Stimulated activated naive CD8-positive, alpha-beta T cell treated with anti-CD3 and anti-CD28 coated beads, Interleukin-15, amount 100 ng/mL, for 72 hours (primary cell): ENCODE measurements around the gene FAM53A.

ENCODE experiments used
- ATAC-seq: fragments of 150-1000 bp; cut with Tn5 transposase; 2 replicates; pipeline ENCODE4 v1.10.0; 2021; ENCODE audit warnings: mild to moderate bottlenecking, moderate library complexity
- DNase-seq, 2 donors: peaks; one replicate each; pipeline ENCODE4 v3.0.0; 2021 to 2022
- H3K27ac Mint-ChIP-seq, 2 donors: one replicate each; pipeline ENCODE4 v1.8.0; 2022; ENCODE audit warnings: mild to moderate bottlenecking in 2 of 2, mixed read lengths in 2 of 2, moderate library complexity in 2 of 2
- H3K27me3 Mint-ChIP-seq: one replicate; pipeline ENCODE4 v1.8.0; 2022; ENCODE audit warnings: mixed read lengths
- H3K4me1 Mint-ChIP-seq: one replicate; pipeline ENCODE4 v1.8.0; 2022; ENCODE audit warnings: mild to moderate bottlenecking, mixed read lengths
- H3K4me3 Mint-ChIP-seq, 2 donors: one replicate each; pipeline ENCODE4 v1.8.0; 2022; ENCODE audit warnings: mild to moderate bottlenecking in 2 of 2, mixed read lengths in 2 of 2, moderate library complexity in 1 of 2
- H3K9me3 Mint-ChIP-seq, 2 donors: one replicate each; pipeline ENCODE4 v1.8.0; 2022; ENCODE audit warnings: mixed read lengths in 2 of 2

The FAM53A gene

GRCh38 chr4:1621526-1621925, 62.6 kb downstream of the FAM53A start:
- ATAC-seq (peak; percentile 27), DNase-seq (no peak)
- H3K27me3 Mint-ChIP-seq: no peaks in the 10 kb centered on the region
- H3K4me3 Mint-ChIP-seq: no peak overlapping the region
- H3K4me1 Mint-ChIP-seq: no peaks in the 10 kb centered on the region
- H3K27ac Mint-ChIP-seq: no peak overlapping the region
- H3K9me3 Mint-ChIP-seq: peaks cover 0 to 4% of the 10 kb centered on the region in 2 donors

- H3K27me3 Mint-ChIP-seq: no peaks in the 10 kb centered on the region
- H3K4me1 Mint-ChIP-seq: peaks cover 19% of the 10 kb centered on the region
- ATAC-seq (peak; percentile 26), DNase-seq (no peak)
- H3K27ac Mint-ChIP-seq: no peak overlapping the region
- H3K9me3 Mint-ChIP-seq: peaks cover 12% of the 10 kb centered on the region in 2 donors
- no peak overlapping the region for H3K4me3 Mint-ChIP-seq
Measured at GRCh38 chr4:1619151-1619672, 64.9 kb downstream of the FAM53A start.

- Mint-ChIP-seq H3K4me3 (no peak overlapping the region), H3K9me3 (peaks cover 12% of the 10 kb centered on the region in 2 donors), H3K27ac (no peak overlapping the region), H3K27me3 (no peaks in the 10 kb centered on the region), H3K4me1 (peaks cover 19% of the 10 kb centered on the region)
- DNase-seq: no peak
- ATAC-seq: no peak
Measured at GRCh38 chr4:1618438-1618837, 65.7 kb downstream of the FAM53A start.

GRCh38 chr4:1616557-1616930, 67.6 kb downstream of the FAM53A start:
- ATAC-seq: no peak

DNA sequence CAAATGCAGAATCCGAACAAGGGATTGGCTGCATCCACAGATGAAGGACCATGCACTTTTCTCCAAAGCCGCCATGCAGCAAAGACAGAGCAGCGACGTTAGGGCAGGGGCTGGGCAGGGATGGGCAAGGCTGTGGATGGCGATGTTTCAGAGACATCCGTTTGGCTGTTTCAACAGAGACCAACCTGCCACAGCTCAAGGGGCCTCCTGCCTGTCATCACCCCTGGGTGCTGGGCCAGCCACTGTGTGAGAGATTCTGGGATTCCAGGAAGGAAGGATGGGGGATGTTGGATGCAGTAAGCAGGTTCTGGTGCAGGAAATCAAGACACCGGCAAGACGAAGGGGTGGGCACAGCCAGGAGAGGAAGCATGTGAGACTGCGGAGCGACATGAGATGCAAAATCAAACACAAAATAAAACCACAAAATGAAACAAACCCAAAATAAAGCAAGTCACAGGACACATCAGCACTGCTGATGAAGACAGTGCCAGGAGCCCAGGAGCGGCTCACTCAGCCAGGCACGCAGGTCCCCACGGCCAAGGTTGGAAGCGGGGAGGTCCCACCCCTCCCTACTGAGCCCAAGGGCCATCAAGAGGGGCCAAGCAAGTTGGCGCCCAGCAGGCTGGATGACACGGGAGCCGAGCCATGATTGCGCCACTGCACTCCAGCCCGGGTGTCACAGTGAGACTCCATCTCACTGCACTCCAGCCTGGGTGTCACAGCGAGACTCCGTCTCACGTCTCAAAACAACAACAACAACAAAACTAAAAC, 68.1 kb downstream of the FAM53A start:
- H3K4me1 Mint-ChIP-seq: peaks cover 19% of the 10 kb centered on the region
- DNase-seq (no peak), ATAC-seq (no peak)
- no peak overlapping the region for H3K27ac Mint-ChIP-seq
- H3K4me3 Mint-ChIP-seq: no peak overlapping the region
- no peaks in the 10 kb centered on the region for H3K27me3 Mint-ChIP-seq
- peaks cover 12% of the 10 kb centered on the region in 2 donors for H3K9me3 Mint-ChIP-seq

More at GRCh38 chr4:1616557-1616930, 67.6 kb downstream of the FAM53A start:
- no peaks in the 10 kb centered on the region for H3K27me3 Mint-ChIP-seq
- H3K27ac Mint-ChIP-seq: no peak overlapping the region
- DNase-seq: no peak
- peaks cover 19% of the 10 kb centered on the region for H3K4me1 Mint-ChIP-seq
- H3K9me3 Mint-ChIP-seq: peaks cover 12% of the 10 kb centered on the region in 2 donors
- H3K4me3 Mint-ChIP-seq: no peak overlapping the region

DNA sequence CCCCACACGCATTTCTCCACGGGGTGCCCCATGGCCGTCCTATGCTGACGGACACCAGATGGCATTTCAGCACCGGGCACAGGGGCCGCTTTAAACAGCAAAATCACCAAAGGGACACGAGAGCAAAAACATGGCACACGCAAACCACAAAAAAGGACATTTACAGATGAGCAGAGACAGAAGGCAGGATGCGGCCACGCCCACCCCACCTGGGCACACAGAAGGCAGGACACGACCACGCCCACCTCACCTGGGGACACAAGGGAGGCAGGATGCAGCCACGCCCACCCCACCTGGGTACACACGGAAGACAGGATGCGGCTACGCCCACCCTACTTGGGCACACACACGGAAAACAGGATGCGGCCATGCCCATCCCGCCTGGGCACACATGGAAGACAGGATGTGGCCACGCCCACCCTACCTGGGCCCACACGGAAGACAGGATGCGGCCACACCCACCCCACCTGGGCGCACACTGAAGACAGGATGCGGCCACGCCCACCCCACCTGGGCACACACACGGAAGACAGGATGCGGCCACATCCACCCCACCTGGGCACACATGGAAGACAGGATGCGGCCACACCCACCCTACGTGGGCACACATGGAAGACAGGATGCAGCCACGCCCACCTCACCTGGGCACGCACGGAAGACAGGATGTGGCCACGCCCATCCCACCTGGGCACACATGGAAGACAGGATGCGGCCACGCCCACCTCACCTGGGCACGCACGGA, 69.1 kb downstream of the FAM53A start:
- Mint-ChIP-seq H3K9me3 (peaks cover 12% of the 10 kb centered on the region in 2 donors), H3K27me3 (no peaks in the 10 kb centered on the region), H3K4me1 (peaks cover 19% of the 10 kb centered on the region), H3K4me3 (no peak overlapping the region), H3K27ac (no peak overlapping the region)
- DNase-seq (no peak), ATAC-seq (no peak)

DNA sequence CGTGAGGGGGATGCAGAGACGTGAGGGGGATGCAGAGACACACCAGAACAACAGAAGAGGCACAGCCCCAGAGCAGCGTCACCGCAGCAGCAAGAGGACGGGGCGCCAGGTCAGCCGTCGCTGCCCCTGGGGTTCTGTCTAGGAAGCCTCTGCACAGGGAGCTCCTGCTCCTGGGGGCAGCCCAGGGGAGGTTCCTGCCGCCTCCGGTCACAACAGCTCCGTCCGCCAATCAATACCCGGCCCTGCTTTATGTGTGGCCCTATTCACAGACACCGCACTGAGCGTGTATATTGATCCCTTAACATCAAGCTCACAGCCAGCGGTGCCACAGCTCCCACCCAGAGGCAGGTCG, 69.6 kb downstream of the FAM53A start:
- no peaks in the 10 kb centered on the region for H3K27me3 Mint-ChIP-seq
- ATAC-seq (no peak), DNase-seq (no peak)
- H3K4me3 Mint-ChIP-seq: no peak overlapping the region
- H3K4me1 Mint-ChIP-seq: peaks cover 19% of the 10 kb centered on the region
- peaks cover 12% of the 10 kb centered on the region in 2 donors for H3K9me3 Mint-ChIP-seq
- no peak overlapping the region for H3K27ac Mint-ChIP-seq

- ATAC-seq: no peak
- Mint-ChIP-seq H3K27ac (no peak overlapping the region), H3K27me3 (no peaks in the 10 kb centered on the region), H3K4me1 (peaks cover 19% of the 10 kb centered on the region), H3K9me3 (peaks cover 12% of the 10 kb centered on the region in 2 donors), H3K4me3 (no peak overlapping the region)
- no peak for DNase-seq
Measured at GRCh38 chr4:1614049-1614448, 70.1 kb downstream of the FAM53A start.

DNA sequence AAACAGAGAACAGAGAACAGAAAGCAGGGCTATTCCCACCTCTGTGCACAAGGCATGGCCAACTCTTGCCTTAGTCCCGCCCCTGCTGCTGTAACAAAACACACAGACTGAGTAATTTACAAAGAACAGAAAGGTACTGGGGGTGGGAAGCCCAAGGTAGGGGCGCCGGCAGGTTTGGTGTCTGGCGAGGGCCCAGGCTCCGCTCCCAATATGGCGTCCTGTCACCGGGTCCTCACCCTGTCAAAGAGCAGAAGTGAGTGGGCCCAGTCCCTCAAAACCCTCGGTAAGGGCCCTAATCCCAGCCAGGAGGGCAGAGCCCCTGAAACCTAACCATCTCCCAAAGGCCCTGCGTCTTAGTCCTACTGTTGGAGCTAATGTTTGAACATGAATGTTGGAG, 71.0 kb downstream of the FAM53A start:
- ATAC-seq (no peak), DNase-seq (no peak)
- H3K9me3 Mint-ChIP-seq: peaks cover 12% of the 10 kb centered on the region in 2 donors
- H3K4me1 Mint-ChIP-seq: peaks cover 19% of the 10 kb centered on the region
- H3K27me3 Mint-ChIP-seq: no peaks in the 10 kb centered on the region
- no peak overlapping the region for H3K4me3 Mint-ChIP-seq
- no peak overlapping the region for H3K27ac Mint-ChIP-seq

DNA sequence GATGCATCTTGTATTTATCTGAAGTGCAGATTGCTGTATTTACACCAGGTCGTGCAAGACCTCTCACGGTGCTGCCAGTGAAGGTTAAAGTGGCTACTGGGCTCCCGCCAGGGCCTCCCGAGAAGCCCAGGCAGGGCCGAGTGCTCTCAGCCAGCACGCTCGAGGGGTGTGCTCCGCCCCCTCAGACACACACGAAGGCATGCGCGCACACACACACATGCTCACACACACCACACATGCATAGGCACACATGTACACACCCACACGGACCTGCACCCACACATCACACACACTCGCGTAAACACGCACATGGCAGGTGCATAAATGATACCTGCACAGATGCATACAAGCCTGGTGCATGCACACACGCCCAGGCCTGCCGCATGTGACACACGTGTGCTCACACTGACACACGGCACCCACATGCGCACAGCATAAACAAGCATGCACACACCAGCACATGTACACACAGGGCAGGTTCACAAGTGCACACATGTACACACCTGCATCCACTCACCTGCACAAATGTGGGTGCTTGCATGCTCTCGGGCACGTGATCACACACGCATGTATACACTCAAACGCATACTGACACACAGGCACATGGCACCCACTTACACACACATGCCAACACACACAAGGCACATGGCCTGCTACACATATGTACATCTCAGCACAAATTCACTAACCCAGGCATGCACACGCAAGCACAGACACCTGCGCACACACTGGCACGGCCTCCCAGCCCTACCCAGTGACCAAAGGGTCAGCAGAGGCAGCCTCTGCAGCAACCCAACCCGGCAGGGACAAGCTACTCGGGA, 71.6 kb downstream of the FAM53A start:
- no peaks in the 10 kb centered on the region for H3K27me3 Mint-ChIP-seq
- H3K4me3 Mint-ChIP-seq: no peak overlapping the region
- DNase-seq (no peak), ATAC-seq (no peak)
- peaks cover 19% of the 10 kb centered on the region for H3K4me1 Mint-ChIP-seq
- H3K27ac Mint-ChIP-seq: no peak overlapping the region
- H3K9me3 Mint-ChIP-seq: peaks cover 8 to 12% of the 10 kb centered on the region in 2 donors

GRCh38 chr4:1611501-1611870, 72.6 kb downstream of the FAM53A start:
- ATAC-seq (no peak), DNase-seq (no peak)
- Mint-ChIP-seq H3K4me3 (no peak overlapping the region), H3K4me1 (peaks cover 23% of the 10 kb centered on the region), H3K27ac (no peak overlapping the region), H3K9me3 (peaks cover 8 to 12% of the 10 kb centered on the region in 2 donors), H3K27me3 (no peaks in the 10 kb centered on the region)

DNA sequence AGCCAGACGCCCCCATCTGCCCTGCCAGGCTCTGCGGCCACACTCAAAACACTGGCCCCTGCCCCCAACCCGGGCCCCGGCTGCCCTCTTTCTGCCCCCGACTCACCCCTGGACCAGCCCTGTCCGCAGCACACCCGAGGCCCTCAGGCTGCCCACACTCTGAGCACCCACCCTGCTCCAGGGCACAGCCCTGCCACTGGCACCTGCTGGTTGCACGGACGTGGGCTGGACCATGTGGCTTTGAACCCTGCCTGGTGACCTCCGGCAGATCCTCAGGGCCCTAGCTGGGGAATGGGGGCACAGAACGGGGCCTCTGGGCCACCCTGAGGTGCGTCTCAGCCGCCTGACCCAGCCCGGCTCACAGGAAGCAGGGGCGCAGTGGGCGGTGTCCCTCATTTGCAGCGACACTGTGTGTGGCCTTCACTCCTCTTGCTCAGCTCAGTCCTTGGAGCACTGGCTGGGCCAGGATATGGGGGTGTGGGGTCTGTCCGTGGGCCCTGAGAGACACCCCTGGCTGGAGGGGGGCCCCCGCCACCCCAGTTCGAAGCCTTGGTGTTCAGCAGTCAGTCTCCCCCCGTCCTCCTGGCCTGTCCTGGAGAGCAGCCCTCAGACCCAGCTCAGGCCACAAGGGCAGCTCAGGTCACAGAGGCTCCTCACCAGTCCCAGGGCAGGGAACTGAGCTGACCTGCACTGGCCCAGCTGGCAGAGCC, 73.2 kb downstream of the FAM53A start:
- Mint-ChIP-seq H3K4me1 (peaks cover 25% of the 10 kb centered on the region), H3K4me3 (no peak overlapping the region), H3K9me3 (peaks cover 8 to 12% of the 10 kb centered on the region in 2 donors), H3K27ac (peak overlapping the region in 1 of 2 donors; percentile 19), H3K27me3 (no peaks in the 10 kb centered on the region)
- ATAC-seq: no peak
- no peak for DNase-seq

DNA sequence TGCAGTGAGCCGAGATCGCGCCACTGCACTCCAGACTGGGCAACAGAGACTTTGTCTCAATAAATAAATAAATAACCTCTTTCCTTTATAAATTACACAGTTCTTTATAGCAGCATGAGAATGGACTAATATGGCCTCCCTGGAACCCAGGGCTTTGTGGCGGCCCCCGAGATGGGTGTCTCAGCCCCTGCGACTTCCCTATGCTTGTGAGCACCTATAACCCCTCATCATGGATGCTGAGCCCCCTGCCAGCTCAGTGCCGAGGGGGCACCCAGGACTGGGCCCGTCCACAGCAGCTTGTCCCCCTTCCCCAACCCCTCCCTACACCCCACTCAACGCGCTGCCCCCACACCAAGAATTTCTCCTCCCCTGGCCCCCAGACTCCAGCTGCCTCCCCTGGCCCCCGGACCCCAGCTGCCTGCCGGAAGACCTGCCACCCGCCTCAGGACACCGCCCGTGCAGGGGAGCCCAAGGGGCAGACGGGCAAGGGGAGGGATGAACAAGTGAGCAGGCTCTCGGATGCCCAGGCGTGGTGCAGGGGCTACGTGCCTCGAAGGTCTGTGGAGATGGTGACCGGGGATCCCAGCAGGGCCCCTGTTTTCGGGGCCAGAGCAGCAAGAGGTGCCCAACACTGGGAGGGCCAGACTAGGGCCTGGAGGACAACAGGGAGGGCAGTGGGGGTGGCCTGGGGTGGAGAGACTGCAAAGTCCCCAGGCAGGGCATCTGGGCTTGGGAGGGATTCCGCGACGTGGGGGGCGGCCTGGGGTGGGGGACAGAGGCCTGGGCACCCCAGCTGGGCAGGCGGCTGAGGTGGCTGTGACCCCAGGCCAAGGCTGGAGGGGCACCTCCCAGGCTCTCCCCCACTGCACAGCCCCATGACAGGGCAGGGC, 74.0 kb downstream of the FAM53A start:
- Mint-ChIP-seq H3K4me1 (peaks cover 25% of the 10 kb centered on the region), H3K9me3 (peaks cover 6 to 7% of the 10 kb centered on the region in 2 donors), H3K27me3 (peaks cover under 1% of the 10 kb centered on the region), H3K4me3 (no peak overlapping the region), H3K27ac (no peak overlapping the region)
- ATAC-seq (peak; percentile 24), DNase-seq (no peak)

- no peaks in the 10 kb centered on the region for H3K9me3 Mint-ChIP-seq
- H3K4me3 Mint-ChIP-seq: no peak overlapping the region
- peaks cover 29% of the 10 kb centered on the region for H3K4me1 Mint-ChIP-seq
- no peak for ATAC-seq
- peaks cover 8% of the 10 kb centered on the region for H3K27me3 Mint-ChIP-seq
- DNase-seq: no peak
- H3K27ac Mint-ChIP-seq: no peak overlapping the region
Measured at GRCh38 chr4:1608821-1609500, 75.2 kb downstream of the FAM53A start.
